KMS-11 (cell line): Measurements from ENCODE around the gene NR0B2.

Experiments used
- H2AFZ ChIP-seq: fragments of 200-600 bp; sonication (generic); 2 replicates; pipeline ENCODE4 v1.6.1; 2016; ENCODE audit warnings: antibody characterized with exemption, mixed run types, low read depth
- H3K27ac ChIP-seq: fragments of 200-600 bp; sonication (generic); 2 replicates; pipeline ENCODE4 v1.6.1; 2016; ENCODE audit warnings: mild to moderate bottlenecking, mixed run types
- H3K27me3 ChIP-seq: fragments of 200-600 bp; sonication (generic); 2 replicates; pipeline ENCODE4 v1.6.1; 2017; ENCODE audit warnings: mild to moderate bottlenecking, low read depth, mixed run types, moderate library complexity; ENCODE audit not compliant: insufficient read depth
- H3K36me3 ChIP-seq: fragments of 200-600 bp; sonication (generic); 2 replicates; pipeline ENCODE4 v1.6.1; 2017; ENCODE audit warnings: mild to moderate bottlenecking, mixed run types; ENCODE audit not compliant: insufficient read depth
- H3K4me1 ChIP-seq: fragments of 200-600 bp; sonication (generic); 2 replicates; pipeline ENCODE4 v1.6.1; 2016; ENCODE audit warnings: mild to moderate bottlenecking, low read depth, mixed run types; ENCODE audit not compliant: poor library complexity, severe bottlenecking
- H3K4me2 ChIP-seq: fragments of 200-600 bp; sonication (generic); 2 replicates; pipeline ENCODE4 v1.7.0; 2016; ENCODE audit warnings: mild to moderate bottlenecking, mixed run types
- H3K4me3 ChIP-seq: fragments of 200-600 bp; sonication (generic); IDR thresholded peaks from 2 replicates; pipeline ENCODE4 v1.6.1; 2017; ENCODE audit warnings: low read depth, low read length, mixed read lengths; ENCODE audit not compliant: insufficient read depth
- H3K79me2 ChIP-seq: fragments of 200-600 bp; sonication (generic); 2 replicates; pipeline ENCODE4 v1.6.1; 2016; ENCODE audit warnings: low read depth, mixed run types; ENCODE audit not compliant: insufficient read depth
- H3K9ac ChIP-seq: fragments of 200-600 bp; sonication (generic); 2 replicates; pipeline ENCODE4 v1.6.1; 2016; ENCODE audit warnings: mild to moderate bottlenecking, mixed run types
- H4K20me1 ChIP-seq: fragments of 200-600 bp; sonication (generic); 2 replicates; pipeline ENCODE4 v1.6.1; 2016; ENCODE audit warnings: mild to moderate bottlenecking, mixed run types; ENCODE audit not compliant: insufficient read depth
- CTCF ChIP-seq: fragments of 200-600 bp; sonication (generic); conservative IDR thresholded peaks from 2 replicates; pipeline ENCODE4 v1.6.1; 2017; ENCODE audit warnings: low read depth, mild to moderate bottlenecking, antibody characterized with exemption, low read length, moderate library complexity, mixed read lengths

NR0B2 gene

GRCh38 chr1:26913754-26914619 is at the start of gene NR0B2:
Gene NR0B2 (minus strand): TSS chr1:26913975. CDS start chr1:26913940, 35 bp downstream.
- no peak within 1 kb of the TSS for H2AFZ ChIP-seq
- no peak within 1 kb of the TSS for H3K4me2 ChIP-seq

GRCh38 chr1:26961826-26962225 is 48.1 kb upstream of the NR0B2 start:
- no peak for TF ChIP-seq CTCF
- H3K79me2 ChIP-seq: no peaks in the 10 kb centered on the region
- H3K27ac ChIP-seq: no peak overlapping the region

More at GRCh38 chr1:26913754-26914619, at the start of gene NR0B2:
- Histone ChIP-seq H3K9ac (no peak within 1 kb of the TSS), H3K27me3 (no peaks in the 10 kb centered on the region), H3K36me3 (no peaks in the 10 kb centered on the region), H3K4me3 (no peak within 1 kb of the TSS), H3K4me1 (no peaks in the 10 kb centered on the region), H3K27ac (no peak within 1 kb of the TSS), H4K20me1 (no peaks in the 10 kb centered on the region), H3K79me2 (no peaks in the 10 kb centered on the region)
- no peak for TF ChIP-seq CTCF

GRCh38 chr1:26960625-26960966 is 46.8 kb upstream of the NR0B2 start:
- no peak for TF ChIP-seq CTCF
- no peak overlapping the region for H3K9ac ChIP-seq
- no peaks in the 10 kb centered on the region for H3K36me3 ChIP-seq
- no peak overlapping the region for H3K4me2 ChIP-seq
- H3K27ac ChIP-seq: no peak overlapping the region
- H3K4me1 ChIP-seq: no peaks in the 10 kb centered on the region
- H3K4me3 ChIP-seq: no peak overlapping the region
- H3K27me3 ChIP-seq: no peaks in the 10 kb centered on the region; the same call in 1 of the 2 replicates
- H4K20me1 ChIP-seq: no peaks in the 10 kb centered on the region
- H2AFZ ChIP-seq: no peak overlapping the region
- H3K79me2 ChIP-seq: no peaks in the 10 kb centered on the region

More at GRCh38 chr1:26961826-26962225, 48.1 kb upstream of the NR0B2 start:
- Histone ChIP-seq H4K20me1 (no peaks in the 10 kb centered on the region), H3K4me2 (no peak overlapping the region), H3K36me3 (no peaks in the 10 kb centered on the region), H3K9ac (no peak overlapping the region), H2AFZ (no peak overlapping the region), H3K4me1 (no peaks in the 10 kb centered on the region), H3K27me3 (no peaks in the 10 kb centered on the region), H3K4me3 (no peak overlapping the region)

- no peak within 1 kb of the TSS for H3K4me2 ChIP-seq
- no peaks in the 10 kb centered on the region for H3K4me1 ChIP-seq
- H3K4me3 ChIP-seq: no peak within 1 kb of the TSS
- no peak within 1 kb of the TSS for H3K9ac ChIP-seq
- no peak for TF ChIP-seq CTCF
- no peak within 1 kb of the TSS for H3K27ac ChIP-seq
- no peaks in the 10 kb centered on the region for H4K20me1 ChIP-seq
- no peaks in the 10 kb centered on the region for H3K36me3 ChIP-seq
- H2AFZ ChIP-seq: no peak within 1 kb of the TSS
- H3K27me3 ChIP-seq: no peaks in the 10 kb centered on the region; the same call in 1 of the 2 replicates
- no peaks in the 10 kb centered on the region for H3K79me2 ChIP-seq
These were observed 46.2 kb upstream of the NR0B2 start, which contains the start of gene KDF1 for GRCh38 chr1:26959722-26960624. Gene KDF1 (minus strand): TSS chr1:26960468. CDS start chr1:26952380, 8,088 bp downstream.
